GM12878 (cell line): Measurements from ENCODE around the gene GHRH. TPM values are rescaled to one million over a fixed set of nuclear protein-coding genes. Genes with fewer than 3 reads are reported as not detected.

Source experiments
- CEBPB ChIP-seq, 2 experiments: fragments of 150-350 bp in 1 of 2; IDR thresholded peaks; 2 replicates each; pipeline ENCODE4 v1.6.1; 2012 to 2014; ENCODE audit warnings: low read depth in 2 of 2, low read length in 2 of 2, borderline replicate concordance in 1 of 2, inconsistent platforms in 1 of 2
- CREM ChIP-seq: IDR thresholded peaks from 2 replicates; pipeline ENCODE4 v1.6.1; 2014; ENCODE audit warnings: antibody characterized with exemption, low read depth
- HDAC6 ChIP-seq: fragments of 200-600 bp; sonication (generic); IDR thresholded peaks from one replicate; pipeline ENCODE4 v1.8.0; 2017; ENCODE audit warnings: antibody characterized with exemption; ENCODE audit not compliant: unreplicated experiment
- JUNB ChIP-seq: IDR thresholded peaks from 2 replicates; pipeline ENCODE4 v1.6.1; 2016; ENCODE audit warnings: antibody characterized with exemption, mild to moderate bottlenecking
- KLF5 ChIP-seq: fragments of 450-650 bp; IDR thresholded peaks from 2 replicates; pipeline ENCODE4 v1.6.1; 2014; ENCODE audit warnings: mild to moderate bottlenecking; ENCODE audit not compliant: partially characterized antibody
- MYB ChIP-seq: fragments of 150-350 bp; IDR thresholded peaks from 2 replicates; pipeline ENCODE4 v1.6.1; 2014; ENCODE audit warnings: mild to moderate bottlenecking, low read depth, low read length, borderline replicate concordance
- NBN ChIP-seq: fragments of 450-650 bp; IDR thresholded peaks from 2 replicates; pipeline ENCODE4 v1.6.1; 2016
- NR2F1 ChIP-seq: fragments of 450-650 bp; conservative IDR thresholded peaks from 2 replicates; pipeline ENCODE4 v1.6.1; 2017; ENCODE audit warnings: mild to moderate bottlenecking
- RCOR1 ChIP-seq: conservative IDR thresholded peaks from 2 replicates; pipeline ENCODE4 v1.6.1; 2012; ENCODE audit warnings: low read depth, low read length, improper control_type of control experiment
- RELA ChIP-seq: fragments of 450-650 bp; IDR thresholded peaks from 2 replicates; pipeline ENCODE4 v1.8.0; 2014; ENCODE audit warnings: borderline replicate concordance; ENCODE audit not compliant: partially characterized antibody
- TARDBP ChIP-seq: IDR thresholded peaks from 2 replicates; pipeline ENCODE4 v1.6.1; 2016; ENCODE audit warnings: borderline replicate concordance
- ZNF274 ChIP-seq: IDR thresholded peaks from one replicate; pipeline ENCODE4 v1.8.0; 2011; ENCODE audit not compliant: insufficient read length, insufficient read depth
- polyA plus RNA-seq, 11 experiments: library from polyadenylated mRNA; depleted of rRNA in 4 of 11; unstranded in 6 of 11; stranded (reverse) in 5 of 11; fragments of >200 nt; fragmentation: Nextera tagmentation in 4 of 11; fragmentation: Illumina TruSeq in 1 of 11; extraction: Ambion mirVana in 4 of 11; extraction: Trizol in 1 of 11; gene quantifications; 1 replicate in 1 of 11; 2 replicates in 10 of 11; pipeline versions ENCODE4 v1.2.1 to v1.2.3, GENCODE V29; 2011 to 2016; ENCODE audit warnings: inconsistent platforms in 2 of 11, missing spikeins in 2 of 11, low read depth in 1 of 11
- total RNA-seq, 4 experiments: library from RNA; depleted of rRNA in 3 of 4; stranded (reverse); fragments of >200 nt in 3 of 4; fragmentation: Illumina TruSeq in 1 of 4; extraction: Trizol in 1 of 4; gene quantifications; 2 replicates each; pipeline versions ENCODE4 v1.2.1 to v1.2.3, GENCODE V29; 2013 to 2021
- TF ChIP-seq, protein P1 (sequence below): fragments of 150-350 bp; IDR thresholded peaks from 2 replicates; pipeline ENCODE4 v1.6.1; 2014; ENCODE audit warnings: mild to moderate bottlenecking, low read depth, low read length
- TF ChIP-seq, protein P2 (sequence below): IDR thresholded peaks from 2 replicates; pipeline ENCODE4 v1.6.1; 2012; ENCODE audit warnings: mild to moderate bottlenecking, low read depth, low read length
- TF ChIP-seq, protein P3 (sequence below): fragments of 150-350 bp; IDR thresholded peaks from 2 replicates; pipeline ENCODE4 v1.6.1; 2016; ENCODE audit warnings: low read depth, low read length
- TF ChIP-seq, protein P4 (sequence below): fragments of 450-650 bp; IDR thresholded peaks from 2 replicates; pipeline ENCODE4 v1.6.1; 2016; ENCODE audit warnings: mild to moderate bottlenecking
- TF ChIP-seq, protein P5 (sequence below): fragments of 450-650 bp; IDR thresholded peaks from 2 replicates; pipeline ENCODE4 v1.6.1; 2017; ENCODE audit warnings: mild to moderate bottlenecking, low read depth, inconsistent platforms; ENCODE audit not compliant: poor library complexity, severe bottlenecking

The GHRH gene
- total and polyA plus RNA-seq, 10 of the 15 experiments (the other 5 are each of a cell fraction or from before 2014, with no cell fraction given): not detected

DNA sequence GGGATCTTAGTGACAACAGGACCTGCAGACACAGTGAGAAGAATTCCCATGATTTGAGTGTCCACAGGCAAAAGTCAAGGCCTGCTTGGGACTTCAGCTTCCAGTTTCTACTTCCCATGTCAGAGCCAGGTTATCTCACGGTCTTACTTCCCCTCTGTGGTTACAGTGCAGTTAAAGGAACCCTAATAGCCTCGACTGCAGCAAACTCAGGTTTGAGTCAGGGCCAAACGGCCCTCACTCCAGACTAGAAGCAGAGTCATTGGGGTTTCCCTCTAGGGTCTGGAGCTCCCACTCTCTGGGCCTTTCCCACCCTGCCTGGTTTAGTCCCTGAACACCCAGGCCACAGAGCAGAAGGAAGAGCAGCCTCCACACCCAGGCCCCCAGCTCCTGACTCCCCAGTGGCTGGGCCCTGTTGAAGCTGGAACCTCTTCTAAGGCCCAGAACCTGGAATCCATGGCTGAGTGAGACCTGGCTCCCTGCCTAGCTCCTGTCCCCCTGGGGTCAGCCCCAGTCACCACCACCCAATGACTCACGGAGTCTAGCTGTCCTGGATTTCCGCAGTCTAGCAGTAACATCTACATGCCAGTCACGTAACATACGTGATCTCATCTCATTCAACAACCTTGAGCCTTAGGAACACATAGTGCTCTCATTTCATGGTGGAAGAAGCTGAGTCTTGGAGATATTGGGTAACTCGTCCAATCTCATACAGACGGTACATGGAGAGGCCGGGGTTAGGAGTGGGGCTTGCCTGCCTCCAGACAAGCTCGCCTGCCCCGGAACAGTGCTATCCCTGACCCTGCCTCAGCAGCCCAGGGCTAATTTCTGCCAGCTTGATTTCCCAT lies 9.2 kb upstream of the GHRH start (continued):
- TF ChIP-seq, protein P1, sequence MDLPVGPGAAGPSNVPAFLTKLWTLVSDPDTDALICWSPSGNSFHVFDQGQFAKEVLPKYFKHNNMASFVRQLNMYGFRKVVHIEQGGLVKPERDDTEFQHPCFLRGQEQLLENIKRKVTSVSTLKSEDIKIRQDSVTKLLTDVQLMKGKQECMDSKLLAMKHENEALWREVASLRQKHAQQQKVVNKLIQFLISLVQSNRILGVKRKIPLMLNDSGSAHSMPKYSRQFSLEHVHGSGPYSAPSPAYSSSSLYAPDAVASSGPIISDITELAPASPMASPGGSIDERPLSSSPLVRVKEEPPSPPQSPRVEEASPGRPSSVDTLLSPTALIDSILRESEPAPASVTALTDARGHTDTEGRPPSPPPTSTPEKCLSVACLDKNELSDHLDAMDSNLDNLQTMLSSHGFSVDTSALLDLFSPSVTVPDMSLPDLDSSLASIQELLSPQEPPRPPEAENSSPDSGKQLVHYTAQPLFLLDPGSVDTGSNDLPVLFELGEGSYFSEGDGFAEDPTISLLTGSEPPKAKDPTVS: no peak
- TF ChIP-seq, protein P2, sequence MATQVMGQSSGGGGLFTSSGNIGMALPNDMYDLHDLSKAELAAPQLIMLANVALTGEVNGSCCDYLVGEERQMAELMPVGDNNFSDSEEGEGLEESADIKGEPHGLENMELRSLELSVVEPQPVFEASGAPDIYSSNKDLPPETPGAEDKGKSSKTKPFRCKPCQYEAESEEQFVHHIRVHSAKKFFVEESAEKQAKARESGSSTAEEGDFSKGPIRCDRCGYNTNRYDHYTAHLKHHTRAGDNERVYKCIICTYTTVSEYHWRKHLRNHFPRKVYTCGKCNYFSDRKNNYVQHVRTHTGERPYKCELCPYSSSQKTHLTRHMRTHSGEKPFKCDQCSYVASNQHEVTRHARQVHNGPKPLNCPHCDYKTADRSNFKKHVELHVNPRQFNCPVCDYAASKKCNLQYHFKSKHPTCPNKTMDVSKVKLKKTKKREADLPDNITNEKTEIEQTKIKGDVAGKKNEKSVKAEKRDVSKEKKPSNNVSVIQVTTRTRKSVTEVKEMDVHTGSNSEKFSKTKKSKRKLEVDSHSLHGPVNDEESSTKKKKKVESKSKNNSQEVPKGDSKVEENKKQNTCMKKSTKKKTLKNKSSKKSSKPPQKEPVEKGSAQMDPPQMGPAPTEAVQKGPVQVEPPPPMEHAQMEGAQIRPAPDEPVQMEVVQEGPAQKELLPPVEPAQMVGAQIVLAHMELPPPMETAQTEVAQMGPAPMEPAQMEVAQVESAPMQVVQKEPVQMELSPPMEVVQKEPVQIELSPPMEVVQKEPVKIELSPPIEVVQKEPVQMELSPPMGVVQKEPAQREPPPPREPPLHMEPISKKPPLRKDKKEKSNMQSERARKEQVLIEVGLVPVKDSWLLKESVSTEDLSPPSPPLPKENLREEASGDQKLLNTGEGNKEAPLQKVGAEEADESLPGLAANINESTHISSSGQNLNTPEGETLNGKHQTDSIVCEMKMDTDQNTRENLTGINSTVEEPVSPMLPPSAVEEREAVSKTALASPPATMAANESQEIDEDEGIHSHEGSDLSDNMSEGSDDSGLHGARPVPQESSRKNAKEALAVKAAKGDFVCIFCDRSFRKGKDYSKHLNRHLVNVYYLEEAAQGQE: no peak
- TF ChIP-seq CEBPB (IDR thresholded peaks at IDR 0.05; ENCODE audit: borderline replicate concordance in 1 of 2, low read depth in 2 of 2, low read length in 2 of 2) (no peak), NR2F1 (no peak), RELA (no peak), JUNB (peak; percentile 48; the same call in 1 of the 2 replicates), MYB (no peak), KLF5 (no peak), HDAC6 (no peak), ZNF274 (no peak), TARDBP (no peak), RCOR1 (no peak), NBN (0 out of 2 replicates have a peak, but pooled peaks have one; percentile 37), CREM (peak; percentile 59; the same call in 1 of the 2 replicates)
- TF ChIP-seq, protein P3, sequence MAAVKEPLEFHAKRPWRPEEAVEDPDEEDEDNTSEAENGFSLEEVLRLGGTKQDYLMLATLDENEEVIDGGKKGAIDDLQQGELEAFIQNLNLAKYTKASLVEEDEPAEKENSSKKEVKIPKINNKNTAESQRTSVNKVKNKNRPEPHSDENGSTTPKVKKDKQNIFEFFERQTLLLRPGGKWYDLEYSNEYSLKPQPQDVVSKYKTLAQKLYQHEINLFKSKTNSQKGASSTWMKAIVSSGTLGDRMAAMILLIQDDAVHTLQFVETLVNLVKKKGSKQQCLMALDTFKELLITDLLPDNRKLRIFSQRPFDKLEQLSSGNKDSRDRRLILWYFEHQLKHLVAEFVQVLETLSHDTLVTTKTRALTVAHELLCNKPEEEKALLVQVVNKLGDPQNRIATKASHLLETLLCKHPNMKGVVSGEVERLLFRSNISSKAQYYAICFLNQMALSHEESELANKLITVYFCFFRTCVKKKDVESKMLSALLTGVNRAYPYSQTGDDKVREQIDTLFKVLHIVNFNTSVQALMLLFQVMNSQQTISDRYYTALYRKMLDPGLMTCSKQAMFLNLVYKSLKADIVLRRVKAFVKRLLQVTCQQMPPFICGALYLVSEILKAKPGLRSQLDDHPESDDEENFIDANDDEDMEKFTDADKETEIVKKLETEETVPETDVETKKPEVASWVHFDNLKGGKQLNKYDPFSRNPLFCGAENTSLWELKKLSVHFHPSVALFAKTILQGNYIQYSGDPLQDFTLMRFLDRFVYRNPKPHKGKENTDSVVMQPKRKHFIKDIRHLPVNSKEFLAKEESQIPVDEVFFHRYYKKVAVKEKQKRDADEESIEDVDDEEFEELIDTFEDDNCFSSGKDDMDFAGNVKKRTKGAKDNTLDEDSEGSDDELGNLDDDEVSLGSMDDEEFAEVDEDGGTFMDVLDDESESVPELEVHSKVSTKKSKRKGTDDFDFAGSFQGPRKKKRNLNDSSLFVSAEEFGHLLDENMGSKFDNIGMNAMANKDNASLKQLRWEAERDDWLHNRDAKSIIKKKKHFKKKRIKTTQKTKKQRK: no peak
- TF ChIP-seq, protein P4, sequence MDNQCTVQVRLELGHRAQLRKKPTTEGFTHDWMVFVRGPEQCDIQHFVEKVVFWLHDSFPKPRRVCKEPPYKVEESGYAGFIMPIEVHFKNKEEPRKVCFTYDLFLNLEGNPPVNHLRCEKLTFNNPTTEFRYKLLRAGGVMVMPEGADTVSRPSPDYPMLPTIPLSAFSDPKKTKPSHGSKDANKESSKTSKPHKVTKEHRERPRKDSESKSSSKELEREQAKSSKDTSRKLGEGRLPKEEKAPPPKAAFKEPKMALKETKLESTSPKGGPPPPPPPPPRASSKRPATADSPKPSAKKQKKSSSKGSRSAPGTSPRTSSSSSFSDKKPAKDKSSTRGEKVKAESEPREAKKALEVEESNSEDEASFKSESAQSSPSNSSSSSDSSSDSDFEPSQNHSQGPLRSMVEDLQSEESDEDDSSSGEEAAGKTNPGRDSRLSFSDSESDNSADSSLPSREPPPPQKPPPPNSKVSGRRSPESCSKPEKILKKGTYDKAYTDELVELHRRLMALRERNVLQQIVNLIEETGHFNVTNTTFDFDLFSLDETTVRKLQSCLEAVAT: peak; percentile 70; the same call in 1 of the 2 replicates
- TF ChIP-seq, protein P5, sequence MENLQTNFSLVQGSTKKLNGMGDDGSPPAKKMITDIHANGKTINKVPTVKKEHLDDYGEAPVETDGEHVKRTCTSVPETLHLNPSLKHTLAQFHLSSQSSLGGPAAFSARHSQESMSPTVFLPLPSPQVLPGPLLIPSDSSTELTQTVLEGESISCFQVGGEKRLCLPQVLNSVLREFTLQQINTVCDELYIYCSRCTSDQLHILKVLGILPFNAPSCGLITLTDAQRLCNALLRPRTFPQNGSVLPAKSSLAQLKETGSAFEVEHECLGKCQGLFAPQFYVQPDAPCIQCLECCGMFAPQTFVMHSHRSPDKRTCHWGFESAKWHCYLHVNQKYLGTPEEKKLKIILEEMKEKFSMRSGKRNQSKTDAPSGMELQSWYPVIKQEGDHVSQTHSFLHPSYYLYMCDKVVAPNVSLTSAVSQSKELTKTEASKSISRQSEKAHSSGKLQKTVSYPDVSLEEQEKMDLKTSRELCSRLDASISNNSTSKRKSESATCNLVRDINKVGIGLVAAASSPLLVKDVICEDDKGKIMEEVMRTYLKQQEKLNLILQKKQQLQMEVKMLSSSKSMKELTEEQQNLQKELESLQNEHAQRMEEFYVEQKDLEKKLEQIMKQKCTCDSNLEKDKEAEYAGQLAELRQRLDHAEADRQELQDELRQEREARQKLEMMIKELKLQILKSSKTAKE: peak; percentile 48
